ENCODE results near the gene LMO1.
A peak's percentile ranks its signal among the peaks of the same experiment; 100 is the strongest.

Gene LMO1

DNA sequence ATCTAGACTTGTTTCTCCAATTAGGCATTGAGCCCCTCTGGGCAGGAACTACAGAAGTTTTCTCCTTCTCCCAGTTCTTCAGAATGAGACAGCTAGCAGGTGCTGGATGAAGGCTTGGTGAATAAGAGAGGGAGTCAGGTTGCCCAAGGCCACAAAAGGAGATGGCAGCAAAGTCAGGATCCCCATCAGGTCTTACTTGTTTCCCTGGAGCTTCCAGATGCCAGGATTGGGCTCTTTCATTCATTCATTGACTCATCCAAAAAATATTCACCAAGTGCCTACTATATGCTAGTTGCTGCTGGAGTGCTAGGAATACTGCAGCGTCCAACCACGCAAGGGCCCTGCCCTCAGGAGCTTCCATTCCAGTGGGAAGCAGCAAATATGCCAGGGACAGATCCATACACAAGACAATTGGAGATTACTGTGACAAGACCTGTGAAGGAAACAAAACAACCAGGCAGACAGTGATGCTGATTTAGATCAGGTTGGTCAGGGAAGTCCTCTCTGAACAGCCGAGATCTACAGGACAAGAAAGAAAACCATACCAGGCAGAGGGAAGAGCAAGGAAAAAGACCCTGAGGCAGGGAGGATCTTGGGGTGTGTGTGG lies 24.6 kb upstream of the LMO1 start:
- no peak for DNase-seq

- no peak for DNase-seq
These were observed 24.0 kb upstream of the LMO1 start for GRCh38 chr11:8287703-8288102.

DNA sequence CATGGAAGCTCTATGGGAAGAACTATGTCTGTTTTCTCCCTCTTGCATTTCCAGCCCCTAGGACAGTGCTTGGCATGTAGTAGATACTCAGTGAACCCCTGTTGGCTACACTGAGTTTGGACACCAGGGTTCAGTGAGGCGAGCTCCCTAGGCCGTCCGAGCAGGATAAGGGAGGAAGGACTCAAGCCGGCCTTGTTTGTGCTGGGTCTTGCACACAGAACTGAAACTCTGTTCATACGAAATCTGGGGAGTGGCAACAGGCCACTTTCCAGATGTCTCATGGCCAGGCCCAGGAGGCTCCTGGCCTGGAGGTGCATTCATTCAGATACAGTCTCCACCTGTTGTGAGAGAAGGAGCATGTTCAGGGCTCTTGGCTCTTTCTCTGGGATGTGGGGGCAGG lies 23.6 kb upstream of the LMO1 start:
- no peak for DNase-seq

DNA sequence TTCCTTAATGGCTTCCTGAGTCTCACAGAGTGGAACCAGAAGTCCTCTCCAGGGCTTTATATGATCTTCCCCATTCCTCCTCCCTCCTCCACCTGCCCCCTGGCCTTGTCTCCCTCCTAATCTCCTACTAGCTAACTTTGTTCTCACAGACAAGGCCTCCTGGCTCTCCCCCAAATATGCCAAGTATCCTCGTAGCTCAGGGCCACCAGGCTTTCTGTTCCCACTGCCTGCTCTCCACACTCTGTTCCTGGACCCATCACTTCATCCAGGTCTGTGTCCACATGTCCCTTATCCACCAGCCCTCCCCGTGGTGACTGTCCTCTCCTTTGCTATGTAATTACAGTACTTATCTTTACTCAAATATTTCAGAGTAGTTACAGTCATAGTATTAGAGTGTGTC lies 23.2 kb upstream of the LMO1 start:
- DNase-seq = no peak

- no peak for DNase-seq
These were observed 22.1 kb upstream of the LMO1 start for GRCh38 chr11:8285796-8286195.

GRCh38 chr11:8285228-8285627 lies 21.6 kb upstream of the LMO1 start:
- DNase-seq = no peak

GRCh38 chr11:8283465-8284230 lies 20.0 kb upstream of the LMO1 start:
- no peak for DNase-seq

DNA sequence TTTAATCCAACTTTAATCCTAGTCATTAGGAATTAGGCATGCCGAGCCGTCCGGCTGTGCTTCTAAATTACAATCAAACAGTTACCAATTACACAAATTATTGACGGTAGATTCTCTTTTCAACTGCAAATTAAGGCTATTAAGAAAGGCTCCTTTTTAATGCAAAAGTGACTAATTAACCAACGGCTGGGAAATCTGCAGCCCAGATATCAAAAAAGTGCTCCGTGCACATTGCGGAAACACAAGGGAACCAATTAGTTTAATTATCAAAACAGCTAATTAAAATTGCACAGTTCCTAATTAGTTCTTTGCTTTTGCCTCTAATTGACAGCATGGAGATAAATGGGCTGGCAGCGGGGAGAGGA lies 19.4 kb upstream of the LMO1 start:
- DNase-seq = no peak

GRCh38 chr11:8282631-8283030 lies 19.0 kb upstream of the LMO1 start:
- DNase-seq = no peak

GRCh38 chr11:8281266-8281665 lies 17.6 kb upstream of the LMO1 start:
- no peak for DNase-seq

GRCh38 chr11:8277691-8278090 lies 14.0 kb upstream of the LMO1 start:
- no peak for DNase-seq

GRCh38 chr11:8276528-8276927 lies 12.8 kb upstream of the LMO1 start:
- DNase-seq = no peak

DNA sequence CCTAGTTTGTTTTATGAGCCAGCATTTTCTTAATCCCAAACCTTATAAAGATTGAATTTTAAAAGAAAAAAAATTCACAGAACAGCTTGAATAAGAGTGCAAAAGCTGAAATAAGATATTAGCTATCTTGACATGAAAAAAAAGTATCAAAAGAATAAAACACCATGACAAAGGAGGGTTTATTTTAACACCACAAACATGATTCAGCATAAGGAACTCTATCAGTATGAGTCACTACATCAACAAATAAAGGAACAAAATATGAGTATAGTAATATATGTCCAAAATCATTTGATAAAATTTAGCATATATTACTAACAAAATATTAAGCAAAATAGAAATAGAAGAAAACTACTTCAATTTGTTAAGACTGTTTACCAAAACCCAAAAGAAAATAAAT lies 9.6 kb upstream of the LMO1 start:
- DNase-seq = no peak

DNA sequence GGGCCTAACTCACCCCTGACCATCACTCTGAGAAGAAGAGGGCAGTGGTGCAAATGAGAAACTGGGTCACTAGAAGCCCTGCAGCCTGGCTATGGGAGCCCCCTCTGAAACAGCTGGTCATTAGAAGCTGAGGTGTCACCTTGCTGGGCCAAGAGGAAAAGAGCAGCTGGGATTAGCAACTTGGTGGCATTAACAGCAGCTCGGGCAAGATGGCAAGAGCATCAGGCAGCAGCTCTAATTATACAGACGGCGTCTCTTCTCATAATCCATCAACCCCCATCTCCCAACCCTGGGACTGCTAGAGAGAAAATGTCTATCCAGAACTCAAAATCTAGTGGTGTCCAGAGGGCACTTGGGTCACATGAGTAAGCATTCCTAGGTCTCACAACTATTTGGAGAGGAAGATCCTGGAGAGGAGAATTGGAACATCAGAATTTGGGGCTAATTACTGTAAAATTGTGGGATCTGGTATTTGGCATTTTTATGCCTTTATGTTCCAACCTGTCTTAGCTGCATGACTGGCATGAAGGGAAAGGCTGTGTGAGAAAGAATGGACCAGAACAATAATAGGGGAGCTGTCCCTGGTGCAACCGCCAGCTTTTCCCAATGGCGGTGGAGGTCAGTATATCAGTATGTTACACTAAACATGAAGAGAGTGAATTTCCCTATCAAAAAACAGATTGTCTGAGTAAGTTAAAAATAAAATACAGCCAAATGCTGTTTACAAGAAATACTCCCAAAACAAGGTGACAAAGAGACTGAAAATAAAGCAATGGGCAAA lies 7.6 kb upstream of the LMO1 start:
- DNase-seq = no peak

DNA sequence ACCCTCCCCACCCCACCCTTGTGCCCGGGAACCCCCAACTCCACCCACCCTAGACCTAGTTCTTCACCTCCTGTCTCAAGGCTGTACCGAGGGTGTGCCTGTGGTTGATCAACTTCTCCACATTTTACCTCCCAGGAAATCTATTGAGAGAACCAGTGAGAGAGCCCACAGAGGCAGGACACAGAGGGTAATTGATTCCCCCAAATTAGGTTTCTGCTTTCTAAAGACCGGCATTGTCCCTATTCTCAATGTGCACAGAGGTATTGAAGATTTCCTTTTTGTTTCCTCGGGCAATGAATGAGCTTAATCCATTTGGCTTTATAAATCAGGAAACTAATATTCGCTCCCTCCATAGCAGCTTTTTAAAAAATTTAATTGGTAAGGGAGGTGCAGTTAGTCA lies 6.0 kb upstream of the LMO1 start:
- DNase-seq = no peak

DNA sequence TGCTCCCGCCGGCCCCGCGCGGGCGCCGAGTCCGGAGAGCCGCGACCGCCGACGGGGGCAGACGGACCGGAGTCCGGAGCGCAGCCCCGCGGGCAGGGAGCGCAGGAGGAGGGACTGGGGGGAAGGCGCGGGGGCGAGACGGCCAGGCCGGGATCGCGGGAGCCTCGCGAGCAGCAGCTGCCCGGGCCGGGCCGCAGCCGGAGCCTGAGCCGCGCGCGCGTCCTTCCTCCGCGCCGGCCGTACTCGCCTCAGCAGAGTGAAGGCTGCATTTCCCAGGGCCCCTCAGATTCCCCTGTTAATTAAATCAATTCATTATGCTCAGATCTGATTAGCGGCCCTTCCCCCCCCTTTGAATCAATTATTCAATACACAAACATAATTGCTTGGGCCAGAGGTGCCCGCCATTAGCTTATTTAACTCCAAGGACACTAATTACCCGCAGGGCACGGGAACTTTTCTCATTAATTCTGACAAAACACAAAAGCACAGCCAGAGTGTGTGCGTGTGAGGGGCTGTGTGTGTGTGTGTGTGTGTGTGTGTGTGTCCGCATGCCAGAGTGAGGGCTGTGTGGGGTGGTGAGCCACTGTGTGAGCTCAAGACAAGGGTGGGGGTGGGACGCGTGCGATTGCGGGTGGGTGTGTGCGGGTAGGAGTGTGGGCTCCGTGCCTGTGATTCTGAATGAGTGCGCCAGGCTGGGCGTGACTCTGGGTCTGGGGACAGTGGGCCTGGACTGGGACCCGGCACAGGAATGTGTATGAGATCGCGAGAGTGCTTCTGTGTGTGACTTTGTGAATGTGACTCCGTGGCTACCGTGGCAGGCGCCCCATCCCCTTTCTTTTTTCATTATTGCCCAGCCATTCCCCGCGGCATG lies 5.1 kb upstream of the LMO1 start:
- DNase-seq = no peak

DNA sequence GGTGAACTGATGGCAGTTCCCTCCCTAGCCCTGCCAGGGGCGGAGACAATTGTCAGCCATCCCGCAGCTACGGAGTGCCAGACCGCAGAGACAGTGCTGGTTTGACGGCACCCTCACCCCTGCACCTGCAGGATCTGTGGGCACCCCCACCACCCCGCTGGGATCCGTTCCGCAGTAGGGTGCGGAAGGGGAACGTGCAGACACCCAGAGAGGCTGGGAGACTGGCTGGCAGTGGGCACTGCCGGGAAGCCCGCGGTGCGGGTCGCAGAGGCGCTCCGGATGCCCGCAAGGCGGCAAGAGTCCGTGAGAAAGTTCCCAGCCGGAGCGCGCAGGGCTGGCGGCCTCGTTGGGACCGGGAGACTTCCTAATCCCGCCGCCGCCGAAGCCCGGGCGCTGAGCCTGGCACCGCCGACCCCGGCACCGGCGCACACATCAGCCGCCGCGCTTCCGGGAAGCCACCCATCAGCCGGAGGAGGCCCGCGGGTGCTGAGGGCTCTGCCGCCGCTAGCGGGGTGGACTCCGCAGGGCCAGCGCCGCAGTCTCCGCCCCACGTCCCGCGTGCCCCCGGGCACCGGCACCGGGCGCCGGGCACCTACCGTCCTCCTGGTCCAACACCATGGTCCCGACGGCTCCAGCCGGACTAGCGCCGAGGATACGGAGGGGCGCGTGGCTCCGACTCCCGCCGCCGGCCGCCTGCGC lies 4.3 kb upstream of the LMO1 start:
- DNase-seq = peak; percentile 26

DNA sequence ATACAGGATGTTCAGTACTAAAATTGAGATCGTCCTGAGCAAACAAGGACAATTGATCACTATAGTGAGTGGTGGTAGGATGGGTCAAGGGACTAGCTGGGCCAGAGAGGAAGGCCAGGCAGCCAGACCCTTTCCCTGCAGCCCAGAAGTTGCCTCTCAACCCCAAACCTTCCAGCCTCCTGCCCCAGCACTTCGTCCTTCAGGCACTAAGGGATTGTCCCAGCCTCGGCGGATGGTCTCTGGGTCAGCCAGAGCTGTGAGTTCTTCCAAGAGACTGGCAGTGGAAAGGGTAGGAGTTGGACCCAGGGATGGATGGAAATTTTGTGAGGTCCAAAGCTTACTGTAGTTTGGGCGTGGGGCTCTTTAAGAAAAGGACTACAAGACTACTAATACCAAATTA lies 3.6 kb upstream of the LMO1 start:
- no peak for DNase-seq

DNA sequence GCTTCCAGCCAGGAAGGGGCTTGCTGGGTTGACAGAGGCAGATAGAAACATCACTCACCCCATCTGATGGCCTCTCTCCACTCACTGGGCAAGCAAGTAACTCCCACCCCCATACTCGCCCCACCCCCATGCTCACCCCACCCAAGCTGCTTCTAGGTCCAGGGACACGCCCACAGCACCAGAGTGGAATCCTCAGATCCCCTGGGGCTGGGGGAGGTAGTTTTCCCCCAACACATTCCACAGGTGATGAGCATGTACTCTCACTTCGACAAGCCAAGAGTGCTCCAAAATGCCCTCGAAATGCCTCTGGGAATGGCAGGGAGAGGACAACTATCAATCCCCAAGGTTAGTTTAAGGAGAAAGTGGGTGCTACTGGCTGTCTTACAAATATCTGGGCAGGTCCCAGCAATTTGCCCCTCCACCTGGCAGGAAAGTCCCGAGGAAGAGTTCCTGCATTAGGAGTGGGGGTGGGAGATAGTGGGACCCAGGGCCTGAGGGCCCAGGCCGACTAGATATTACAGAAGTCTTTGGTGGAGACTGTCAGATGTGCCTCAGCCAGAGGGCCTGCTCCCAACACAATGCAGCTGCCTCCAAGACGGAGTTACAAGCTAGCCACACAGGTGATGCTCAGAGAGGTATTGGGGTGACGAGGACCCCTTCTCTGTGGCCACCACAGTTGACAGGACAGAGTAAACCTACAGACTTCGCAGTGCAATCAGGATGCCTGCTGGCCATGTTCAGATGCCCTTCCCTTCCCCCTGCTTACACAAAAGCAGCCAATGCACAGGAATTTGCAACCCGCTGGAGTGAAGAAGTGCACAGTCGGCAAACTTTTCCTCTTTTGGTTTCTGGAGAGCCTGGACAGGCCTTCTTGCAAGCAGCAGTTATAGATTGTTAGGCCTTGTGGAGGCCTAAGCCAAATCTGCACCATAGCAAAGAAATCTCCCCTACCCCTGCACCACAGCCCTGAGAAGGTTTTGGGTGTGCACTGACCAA lies 2.9 kb upstream of the LMO1 start:
- DNase-seq = no peak

- DNase-seq = peak; percentile 34
These were observed 2.1 kb upstream of the LMO1 start for GRCh38 chr11:8265681-8266241.
